Thoracic aorta (tissue), 2 donors: ENCODE data around the gene USP34. TPM values are rescaled to one million over a fixed set of nuclear protein-coding genes. Genes with fewer than 3 reads are reported as not detected.

Source experiments
- ATAC-seq: fragments of 150-250 bp; one replicate; pipeline ENCODE4 v1.8.0; 2017; ENCODE audit warnings: low read depth; ENCODE audit not compliant: insufficient number of reproducible peaks, low FRiP score
- DNase-seq: peaks from one replicate; pipeline ENCODE4 v3.0.0-alpha.2; 2020; ENCODE audit warnings: low spot score
- H3K27ac ChIP-seq, 2 donors: fragments of 200-600 bp; sonication (generic); 1 replicate in 1 of 2; 2 replicates in 1 of 2; pipeline ENCODE4 v1.5.1; 2016; ENCODE audit warnings: mild to moderate bottlenecking in 2 of 2, moderate library complexity in 2 of 2
- H3K27me3 ChIP-seq: fragments of 200-600 bp; sonication (generic); replicated peaks from 2 replicates; pipeline ENCODE4 v1.6.0; 2016; ENCODE audit warnings: mild to moderate bottlenecking; ENCODE audit not compliant: insufficient read depth
- H3K36me3 ChIP-seq: fragments of 200-600 bp; sonication (generic); one replicate; pipeline ENCODE4 v1.5.1; 2016
- H3K4me1 ChIP-seq, 2 donors: fragments of 200-600 bp; sonication (generic); 1 replicate in 1 of 2; 2 replicates in 1 of 2; pipeline versions ENCODE4 v1.5.1 to v1.6.0; 2016; ENCODE audit warnings: low read depth in 2 of 2, mild to moderate bottlenecking in 1 of 2; ENCODE audit not compliant: control insufficient read depth in 1 of 2
- H3K4me3 ChIP-seq: fragments of 200-600 bp; sonication (generic); 2 replicates; pipeline ENCODE4 v1.5.1; 2016; ENCODE audit warnings: mild to moderate bottlenecking
- H3K9me3 ChIP-seq: fragments of 200-600 bp; sonication (generic); 2 replicates; pipeline ENCODE4 v1.5.1; 2016
- total RNA-seq, 2 donors: library from RNA; depleted of rRNA; stranded (reverse); fragments of >200 nt; gene quantifications; one replicate each; pipeline versions ENCODE4 v1.1.0 to v1.2.3, GENCODE V29; 2016
- TF ChIP-seq, protein P1 (sequence below): fragments of 200-600 bp; sonication (generic); IDR thresholded peaks from one replicate; pipeline ENCODE4 v1.5.1; 2019; ENCODE audit warnings: antibody characterized with exemption

USP34 gene
- total RNA-seq, 2 donors from 2014 or later, result 88.0 to 191 TPM

DNA sequence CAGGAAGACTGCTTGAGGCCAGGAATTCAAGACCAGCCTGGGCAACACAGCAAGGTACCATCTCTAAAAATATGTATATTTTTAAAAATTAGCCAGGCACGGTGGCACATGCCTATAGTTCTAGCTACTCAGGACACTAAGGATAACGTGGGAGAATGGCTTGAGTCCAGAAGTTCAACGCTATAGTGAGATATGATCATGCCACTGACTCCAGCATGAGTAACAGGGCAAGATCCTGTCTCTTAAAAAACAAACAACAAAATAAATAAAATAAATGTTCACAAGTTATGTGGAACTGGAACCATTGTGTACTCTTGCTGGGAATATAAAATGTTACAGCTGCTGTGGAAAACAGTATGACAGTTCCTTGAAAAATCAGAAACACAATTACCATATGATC, 47.2 kb downstream of the USP34 start:
- no peak for ATAC-seq
- TF ChIP-seq, protein P1, sequence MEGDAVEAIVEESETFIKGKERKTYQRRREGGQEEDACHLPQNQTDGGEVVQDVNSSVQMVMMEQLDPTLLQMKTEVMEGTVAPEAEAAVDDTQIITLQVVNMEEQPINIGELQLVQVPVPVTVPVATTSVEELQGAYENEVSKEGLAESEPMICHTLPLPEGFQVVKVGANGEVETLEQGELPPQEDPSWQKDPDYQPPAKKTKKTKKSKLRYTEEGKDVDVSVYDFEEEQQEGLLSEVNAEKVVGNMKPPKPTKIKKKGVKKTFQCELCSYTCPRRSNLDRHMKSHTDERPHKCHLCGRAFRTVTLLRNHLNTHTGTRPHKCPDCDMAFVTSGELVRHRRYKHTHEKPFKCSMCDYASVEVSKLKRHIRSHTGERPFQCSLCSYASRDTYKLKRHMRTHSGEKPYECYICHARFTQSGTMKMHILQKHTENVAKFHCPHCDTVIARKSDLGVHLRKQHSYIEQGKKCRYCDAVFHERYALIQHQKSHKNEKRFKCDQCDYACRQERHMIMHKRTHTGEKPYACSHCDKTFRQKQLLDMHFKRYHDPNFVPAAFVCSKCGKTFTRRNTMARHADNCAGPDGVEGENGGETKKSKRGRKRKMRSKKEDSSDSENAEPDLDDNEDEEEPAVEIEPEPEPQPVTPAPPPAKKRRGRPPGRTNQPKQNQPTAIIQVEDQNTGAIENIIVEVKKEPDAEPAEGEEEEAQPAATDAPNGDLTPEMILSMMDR, result no peak
- no peak for DNase-seq
- H3K9me3 ChIP-seq, result no peaks in the 10 kb centered on the region
- no peak overlapping the region for H3K27ac ChIP-seq
- peaks cover 20 to 25% of the 10 kb centered on the region in 2 donors for H3K4me1 ChIP-seq
- H3K36me3 ChIP-seq, result no peaks in the 10 kb centered on the region
- H3K27me3 ChIP-seq, result no peaks in the 10 kb centered on the region
- no peak overlapping the region for H3K4me3 ChIP-seq

DNA sequence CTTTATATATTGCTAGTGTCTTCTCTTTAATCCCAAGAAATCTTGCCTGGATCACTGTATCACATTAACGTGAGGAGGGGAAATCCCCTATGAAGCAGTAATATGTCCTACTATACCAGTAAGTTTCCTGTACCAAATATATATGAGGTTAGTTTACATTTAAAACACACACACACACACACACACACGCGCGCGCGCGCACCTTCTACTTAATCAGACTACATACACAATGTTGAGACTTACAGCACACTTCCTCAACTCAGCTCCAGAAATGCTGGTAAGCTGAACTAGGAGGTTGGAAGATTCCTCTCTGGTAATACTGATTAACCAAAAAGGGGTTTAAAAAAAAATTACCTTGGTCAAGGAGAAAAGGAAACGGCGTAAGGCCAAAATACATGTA, 49.3 kb downstream of the USP34 start:
- TF ChIP-seq, protein P1, result no peak
- Histone ChIP-seq H3K27ac (no peak overlapping the region), H3K4me3 (no peak overlapping the region), H3K4me1 (peaks cover 14 to 25% of the 10 kb centered on the region in 2 donors), H3K9me3 (no peaks in the 10 kb centered on the region), H3K27me3 (no peaks in the 10 kb centered on the region), H3K36me3 (no peaks in the 10 kb centered on the region)
- no peak for ATAC-seq
- DNase-seq, result no peak

DNA sequence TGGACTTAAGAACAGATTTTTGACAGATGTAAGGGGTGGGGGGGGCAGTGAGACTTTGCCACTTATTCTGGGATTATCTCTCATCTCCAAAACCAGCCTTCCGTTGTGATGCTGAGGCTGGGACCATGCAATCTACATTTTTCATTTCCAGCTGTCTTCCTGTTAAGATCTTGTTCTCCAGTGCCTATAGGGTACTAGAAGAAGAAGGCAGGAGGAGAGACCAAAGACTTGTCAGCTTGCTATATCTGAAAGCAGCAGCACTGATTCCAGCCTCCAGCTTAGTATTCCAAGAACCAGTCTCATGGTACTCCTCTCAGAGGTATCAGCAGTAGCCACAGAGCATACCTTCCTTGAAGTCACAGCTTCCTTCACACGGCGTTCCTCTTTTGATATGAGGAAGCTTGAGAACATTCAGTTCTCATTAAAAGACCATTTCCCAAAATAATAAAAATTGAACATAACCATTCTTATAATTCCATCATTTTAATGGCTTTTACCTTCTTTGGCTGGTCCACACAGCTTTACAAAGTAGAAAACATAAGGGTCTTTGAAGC, 49.8 kb downstream of the USP34 start:
- H3K36me3 ChIP-seq, result no peaks in the 10 kb centered on the region
- peaks cover 15 to 25% of the 10 kb centered on the region in 2 donors for H3K4me1 ChIP-seq
- no peaks in the 10 kb centered on the region for H3K9me3 ChIP-seq
- H3K27me3 ChIP-seq, result no peaks in the 10 kb centered on the region
- no peak for DNase-seq
- H3K27ac ChIP-seq, result no peak overlapping the region
- H3K4me3 ChIP-seq, result no peak overlapping the region
- TF ChIP-seq, protein P1, result no peak
- ATAC-seq, result no peak

DNA sequence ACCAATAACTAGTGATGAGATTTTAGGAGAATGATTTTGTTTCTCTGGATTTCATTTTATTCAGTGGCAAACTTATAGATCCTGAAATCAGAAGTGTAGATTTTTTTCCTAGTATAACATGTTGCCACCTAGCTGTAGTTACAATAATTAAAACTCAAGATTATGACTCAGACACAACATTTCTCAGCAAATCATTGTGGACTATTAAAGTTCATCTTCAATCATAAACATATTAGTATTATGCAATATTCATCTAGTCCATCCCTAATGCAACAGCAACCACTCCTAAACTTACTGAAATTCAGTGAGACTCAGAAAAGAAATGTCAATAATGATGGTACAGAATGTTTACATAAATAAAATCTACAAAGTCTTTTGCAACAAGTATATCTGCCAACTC, 51.3 kb downstream of the USP34 start:
- Histone ChIP-seq H3K27ac (no peak overlapping the region), H3K36me3 (no peaks in the 10 kb centered on the region), H3K27me3 (no peaks in the 10 kb centered on the region), H3K4me3 (no peak overlapping the region), H3K9me3 (no peaks in the 10 kb centered on the region), H3K4me1 (peaks cover 23 to 31% of the 10 kb centered on the region in 2 donors)
- ATAC-seq, result no peak
- DNase-seq, result no peak
- TF ChIP-seq, protein P1, result no peak

DNA sequence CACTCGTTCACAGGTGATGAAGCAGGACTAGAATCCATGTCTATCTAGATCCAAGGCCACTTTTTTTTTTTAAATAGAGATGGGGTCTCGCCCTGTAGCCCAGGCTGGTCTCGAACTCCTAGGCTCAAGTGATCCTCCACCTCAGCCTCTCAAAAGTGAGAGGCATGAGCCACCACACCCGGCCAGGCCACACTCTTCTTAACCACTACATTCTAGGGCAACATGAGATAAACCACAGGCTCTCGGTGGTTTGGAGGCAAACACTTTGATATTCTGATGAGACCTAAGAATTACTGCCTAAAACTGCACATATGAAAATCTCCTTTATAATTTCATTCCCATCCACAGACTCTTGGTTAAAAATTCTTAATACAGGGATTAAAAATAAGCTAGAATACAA, 51.8 kb downstream of the USP34 start:
- TF ChIP-seq, protein P1, result no peak
- no peak for ATAC-seq
- no peaks in the 10 kb centered on the region for H3K9me3 ChIP-seq
- no peak overlapping the region for H3K27ac ChIP-seq
- H3K27me3 ChIP-seq, result no peaks in the 10 kb centered on the region
- no peak for DNase-seq
- H3K4me1 ChIP-seq, result peaks cover 23 to 32% of the 10 kb centered on the region in 2 donors
- no peak overlapping the region for H3K4me3 ChIP-seq
- no peaks in the 10 kb centered on the region for H3K36me3 ChIP-seq
